ENCODE results near the gene ZNF263. TPM values are rescaled to one million over a fixed set of nuclear protein-coding genes. Genes with fewer than 3 reads are reported as not detected.

The ZNF263 gene
- total RNA-seq, 1 experiment from 2014 or later: 29.5 TPM

DNA sequence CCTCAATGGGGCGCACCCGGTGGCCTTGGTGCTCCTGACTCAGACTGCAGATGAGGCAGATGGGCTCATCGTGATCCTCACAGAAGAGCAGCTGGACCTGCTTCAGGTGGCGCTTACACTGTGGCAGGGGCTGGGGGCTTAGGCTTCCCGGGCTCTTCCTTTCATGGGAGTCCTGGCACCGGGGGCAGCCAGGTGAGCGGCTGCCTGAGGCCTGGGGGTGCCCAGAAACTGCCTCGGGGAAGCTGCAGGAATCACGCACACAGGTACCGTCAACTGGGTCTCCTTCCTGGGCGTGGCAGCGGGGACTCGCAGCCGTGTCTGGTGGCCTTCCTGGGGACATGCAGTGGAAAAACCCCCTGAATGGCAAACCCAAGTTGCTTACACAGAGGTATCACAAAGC is 33.8 kb upstream of the ZNF263 start:
- Mint-ChIP-seq H3K4me3 (no peak overlapping the region), H3K27me3 (ENCODE audit: low read depth) (peaks cover 50% of the 10 kb centered on the region), H3K9me3 (peaks cover 26% of the 10 kb centered on the region), H3K36me3 (no peaks in the 10 kb centered on the region), H3K27ac (no peak overlapping the region), H3K4me1 (no peaks in the 10 kb centered on the region)
- ATAC-seq (no peak), DNase-seq (ENCODE audit: low spot score) (no peak)
- ChIA-PET CTCF (interaction anchor here (1.5 kb wide), 1 partner anchor 15 kb away, joined by 3 read pairs; no protein-coding TSS in a partner anchor), POLR2A (no interaction called here)
- no peak for TF ChIP-seq CBFB (CRISPR knock-in tag; IDR thresholded peaks at IDR 0.05; ENCODE audit: low read depth)
- no peak for TF ChIP-seq KAT7 (CRISPR knock-in tag; IDR thresholded peaks at IDR 0.05; ENCODE audit: borderline replicate concordance)
- no peak for TF ChIP-seq GABPB1 (CRISPR knock-in tag; IDR thresholded peaks at IDR 0.05)
- TF ChIP-seq MAX (CRISPR knock-in tag; IDR thresholded peaks at IDR 0.05): no peak
- no peak for TF ChIP-seq ZNF121 (CRISPR knock-in tag; IDR thresholded peaks at IDR 0.05)
- TF ChIP-seq, protein P1, sequence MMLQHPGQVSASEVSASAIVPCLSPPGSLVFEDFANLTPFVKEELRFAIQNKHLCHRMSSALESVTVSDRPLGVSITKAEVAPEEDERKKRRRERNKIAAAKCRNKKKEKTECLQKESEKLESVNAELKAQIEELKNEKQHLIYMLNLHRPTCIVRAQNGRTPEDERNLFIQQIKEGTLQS (CRISPR knock-in tag; conservative IDR thresholded peaks at IDR 0.05): no peak

DNA sequence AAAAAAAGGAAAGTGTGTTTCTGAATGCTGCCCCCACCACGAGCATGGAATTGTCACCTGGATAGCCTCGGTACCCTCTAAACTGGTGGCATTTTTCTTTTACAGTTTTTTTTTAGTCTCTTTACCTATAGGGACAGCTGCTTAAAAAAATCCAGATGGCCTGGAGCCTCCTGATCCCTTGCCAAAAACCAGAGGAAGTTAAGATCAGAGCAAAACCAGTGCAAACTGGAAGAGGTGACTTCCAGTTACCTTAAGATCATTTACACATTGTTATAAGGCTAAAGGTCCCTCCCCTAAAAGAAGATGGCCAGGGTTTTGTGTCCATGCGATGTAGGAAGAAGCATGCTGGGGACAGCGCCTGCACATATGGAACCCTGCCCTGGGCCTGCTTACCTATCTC is 30.3 kb upstream of the ZNF263 start:
- H3K9me3 Mint-ChIP-seq: peaks cover 13% of the 10 kb centered on the region
- H3K27me3 Mint-ChIP-seq (ENCODE audit: low read depth): peaks cover 58% of the 10 kb centered on the region
- H3K27ac Mint-ChIP-seq: no peak overlapping the region
- POLR2A ChIA-PET: no interaction called here
- no peaks in the 10 kb centered on the region for H3K4me1 Mint-ChIP-seq
- H3K4me3 Mint-ChIP-seq: no peak overlapping the region
- ATAC-seq: no peak
- no peak for DNase-seq (ENCODE audit: low spot score)
- no peak for TF ChIP-seq USF2 (CRISPR knock-in tag; IDR thresholded peaks at IDR 0.05)
- TF ChIP-seq, protein P1 (CRISPR knock-in tag; conservative IDR thresholded peaks at IDR 0.05): no peak
- no peak for TF ChIP-seq ZNF121 (CRISPR knock-in tag; IDR thresholded peaks at IDR 0.05)
- TF ChIP-seq, protein P2, sequence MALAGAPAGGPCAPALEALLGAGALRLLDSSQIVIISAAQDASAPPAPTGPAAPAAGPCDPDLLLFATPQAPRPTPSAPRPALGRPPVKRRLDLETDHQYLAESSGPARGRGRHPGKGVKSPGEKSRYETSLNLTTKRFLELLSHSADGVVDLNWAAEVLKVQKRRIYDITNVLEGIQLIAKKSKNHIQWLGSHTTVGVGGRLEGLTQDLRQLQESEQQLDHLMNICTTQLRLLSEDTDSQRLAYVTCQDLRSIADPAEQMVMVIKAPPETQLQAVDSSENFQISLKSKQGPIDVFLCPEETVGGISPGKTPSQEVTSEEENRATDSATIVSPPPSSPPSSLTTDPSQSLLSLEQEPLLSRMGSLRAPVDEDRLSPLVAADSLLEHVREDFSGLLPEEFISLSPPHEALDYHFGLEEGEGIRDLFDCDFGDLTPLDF (CRISPR knock-in tag; IDR thresholded peaks at IDR 0.05): no peak
- no peak for TF ChIP-seq ERG (CRISPR knock-in tag; IDR thresholded peaks at IDR 0.05)
- TF ChIP-seq, protein P3, sequence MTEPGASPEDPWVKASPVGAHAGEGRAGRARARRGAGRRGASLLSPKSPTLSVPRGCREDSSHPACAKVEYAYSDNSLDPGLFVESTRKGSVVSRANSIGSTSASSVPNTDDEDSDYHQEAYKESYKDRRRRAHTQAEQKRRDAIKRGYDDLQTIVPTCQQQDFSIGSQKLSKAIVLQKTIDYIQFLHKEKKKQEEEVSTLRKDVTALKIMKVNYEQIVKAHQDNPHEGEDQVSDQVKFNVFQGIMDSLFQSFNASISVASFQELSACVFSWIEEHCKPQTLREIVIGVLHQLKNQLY (CRISPR knock-in tag; IDR thresholded peaks at IDR 0.05): no peak
- no peak for TF ChIP-seq TEAD1 (CRISPR knock-in tag; IDR thresholded peaks at IDR 0.05)
- no peaks in the 10 kb centered on the region for H3K36me3 Mint-ChIP-seq
- CTCF ChIA-PET: interaction anchor here (1.6 kb wide), 1 partner anchor 14 kb away, joined by 5 read pairs; no protein-coding TSS in a partner anchor

GRCh38 chr16:3254309-3254708 is 29.0 kb upstream of the ZNF263 start:
- Mint-ChIP-seq H3K27me3 (ENCODE audit: low read depth) (peaks cover 62% of the 10 kb centered on the region), H3K4me1 (no peaks in the 10 kb centered on the region)
- CTCF ChIA-PET: interaction anchor here (1.6 kb wide), 1 partner anchor 12 kb away, joined by 5 read pairs; no protein-coding TSS in a partner anchor
- TF ChIP-seq RELA (CRISPR knock-in tag; IDR thresholded peaks at IDR 0.05; ENCODE audit: borderline replicate concordance) (no peak), ZNF232 (CRISPR knock-in tag; IDR thresholded peaks at IDR 0.05) (no peak), CBFB (CRISPR knock-in tag; IDR thresholded peaks at IDR 0.05; ENCODE audit: low read depth) (no peak), PREB (CRISPR knock-in tag; IDR thresholded peaks at IDR 0.05; ENCODE audit: borderline replicate concordance) (no peak), CDX4 (CRISPR knock-in tag; IDR thresholded peaks at IDR 0.05; ENCODE audit: borderline replicate concordance) (no peak), TEAD4 (CRISPR knock-in tag; IDR thresholded peaks at IDR 0.05) (no peak)
- TF ChIP-seq, protein P4, sequence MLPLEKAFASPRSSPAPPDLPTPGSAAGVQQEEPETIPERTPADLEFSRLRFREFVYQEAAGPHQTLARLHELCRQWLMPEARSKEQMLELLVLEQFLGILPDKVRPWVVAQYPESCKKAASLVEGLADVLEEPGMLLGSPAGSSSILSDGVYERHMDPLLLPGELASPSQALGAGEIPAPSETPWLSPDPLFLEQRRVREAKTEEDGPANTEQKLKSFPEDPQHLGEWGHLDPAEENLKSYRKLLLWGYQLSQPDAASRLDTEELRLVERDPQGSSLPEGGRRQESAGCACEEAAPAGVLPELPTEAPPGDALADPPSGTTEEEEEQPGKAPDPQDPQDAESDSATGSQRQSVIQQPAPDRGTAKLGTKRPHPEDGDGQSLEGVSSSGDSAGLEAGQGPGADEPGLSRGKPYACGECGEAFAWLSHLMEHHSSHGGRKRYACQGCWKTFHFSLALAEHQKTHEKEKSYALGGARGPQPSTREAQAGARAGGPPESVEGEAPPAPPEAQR (CRISPR knock-in tag; IDR thresholded peaks at IDR 0.05): no peak
- TF ChIP-seq, protein P5, sequence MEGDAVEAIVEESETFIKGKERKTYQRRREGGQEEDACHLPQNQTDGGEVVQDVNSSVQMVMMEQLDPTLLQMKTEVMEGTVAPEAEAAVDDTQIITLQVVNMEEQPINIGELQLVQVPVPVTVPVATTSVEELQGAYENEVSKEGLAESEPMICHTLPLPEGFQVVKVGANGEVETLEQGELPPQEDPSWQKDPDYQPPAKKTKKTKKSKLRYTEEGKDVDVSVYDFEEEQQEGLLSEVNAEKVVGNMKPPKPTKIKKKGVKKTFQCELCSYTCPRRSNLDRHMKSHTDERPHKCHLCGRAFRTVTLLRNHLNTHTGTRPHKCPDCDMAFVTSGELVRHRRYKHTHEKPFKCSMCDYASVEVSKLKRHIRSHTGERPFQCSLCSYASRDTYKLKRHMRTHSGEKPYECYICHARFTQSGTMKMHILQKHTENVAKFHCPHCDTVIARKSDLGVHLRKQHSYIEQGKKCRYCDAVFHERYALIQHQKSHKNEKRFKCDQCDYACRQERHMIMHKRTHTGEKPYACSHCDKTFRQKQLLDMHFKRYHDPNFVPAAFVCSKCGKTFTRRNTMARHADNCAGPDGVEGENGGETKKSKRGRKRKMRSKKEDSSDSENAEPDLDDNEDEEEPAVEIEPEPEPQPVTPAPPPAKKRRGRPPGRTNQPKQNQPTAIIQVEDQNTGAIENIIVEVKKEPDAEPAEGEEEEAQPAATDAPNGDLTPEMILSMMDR (IDR thresholded peaks at IDR 0.05): no peak
- TF ChIP-seq, protein P6, sequence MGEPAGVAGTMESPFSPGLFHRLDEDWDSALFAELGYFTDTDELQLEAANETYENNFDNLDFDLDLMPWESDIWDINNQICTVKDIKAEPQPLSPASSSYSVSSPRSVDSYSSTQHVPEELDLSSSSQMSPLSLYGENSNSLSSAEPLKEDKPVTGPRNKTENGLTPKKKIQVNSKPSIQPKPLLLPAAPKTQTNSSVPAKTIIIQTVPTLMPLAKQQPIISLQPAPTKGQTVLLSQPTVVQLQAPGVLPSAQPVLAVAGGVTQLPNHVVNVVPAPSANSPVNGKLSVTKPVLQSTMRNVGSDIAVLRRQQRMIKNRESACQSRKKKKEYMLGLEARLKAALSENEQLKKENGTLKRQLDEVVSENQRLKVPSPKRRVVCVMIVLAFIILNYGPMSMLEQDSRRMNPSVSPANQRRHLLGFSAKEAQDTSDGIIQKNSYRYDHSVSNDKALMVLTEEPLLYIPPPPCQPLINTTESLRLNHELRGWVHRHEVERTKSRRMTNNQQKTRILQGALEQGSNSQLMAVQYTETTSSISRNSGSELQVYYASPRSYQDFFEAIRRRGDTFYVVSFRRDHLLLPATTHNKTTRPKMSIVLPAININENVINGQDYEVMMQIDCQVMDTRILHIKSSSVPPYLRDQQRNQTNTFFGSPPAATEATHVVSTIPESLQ (CRISPR knock-in tag; IDR thresholded peaks at IDR 0.05): no peak

More at GRCh38 chr16:3254309-3254708, 29.0 kb upstream of the ZNF263 start:
- Mint-ChIP-seq H3K4me3 (no peak overlapping the region), H3K9me3 (peaks cover 17% of the 10 kb centered on the region), H3K36me3 (no peaks in the 10 kb centered on the region), H3K27ac (no peak overlapping the region)
- no peak for DNase-seq (ENCODE audit: low spot score)
- no peak for ATAC-seq
- POLR2A ChIA-PET: no interaction called here

Data from WTC11 (cell line).